Measurements from ENCODE around the gene SERTAD3.

DNA sequence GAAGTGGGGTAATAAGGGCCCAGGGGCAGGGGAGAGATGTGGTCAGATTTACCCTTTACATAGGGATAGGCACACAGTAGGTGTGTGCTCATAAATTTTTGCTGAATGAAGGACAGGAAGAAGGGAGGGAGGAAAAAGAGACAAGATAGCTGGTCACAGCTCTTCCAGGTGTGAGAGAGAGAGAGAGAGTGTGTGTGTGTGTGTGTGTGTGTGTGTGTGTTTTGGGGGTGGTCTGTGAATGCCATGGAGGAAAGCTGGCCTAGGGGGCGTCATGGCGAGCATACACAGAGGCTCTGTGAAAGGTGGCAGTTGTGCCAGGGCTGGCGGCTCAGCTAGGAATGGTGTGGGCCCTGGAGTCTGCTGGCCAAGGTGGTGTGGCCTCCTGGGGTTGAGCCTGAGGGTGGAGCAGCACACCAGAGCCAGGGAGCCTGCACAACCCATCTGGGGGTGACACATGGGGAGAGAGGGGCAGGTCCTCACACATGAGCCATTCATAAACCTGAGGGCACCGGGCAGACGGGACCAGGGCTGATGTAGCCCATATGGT lies 25.0 kb downstream of the SERTAD3 start:
- TF ChIP-seq RFX5 (IDR thresholded peaks at IDR 0.05) (no peak), CTCF (IDR thresholded peaks at IDR 0.05) (no peak), POLR2A (IDR thresholded peaks at IDR 0.05; ENCODE audit: low read length) (no peak), BHLHE40 (IDR thresholded peaks at IDR 0.05; ENCODE audit: low read depth, low read length) (no peak), CEBPB (IDR thresholded peaks at IDR 0.05) (no peak), POLR2AphosphoS2 (conservative IDR thresholded peaks at IDR 0.05; ENCODE audit: low read length) (no peak), CHD2 (IDR thresholded peaks at IDR 0.05; ENCODE audit: low read length, partially characterized antibody) (no peak), PHF8 (IDR thresholded peaks at IDR 0.05; ENCODE audit: borderline replicate concordance, low read depth) (no peak), JUN (IDR thresholded peaks at IDR 0.05) (no peak), HOXB5 (CRISPR knock-in tag; IDR thresholded peaks at IDR 0.05) (no peak), EP300 (IDR thresholded peaks at IDR 0.05) (no peak), MYC (IDR thresholded peaks at IDR 0.05; ENCODE audit: borderline replicate concordance, low read length) (no peak), RCOR1 (IDR thresholded peaks at IDR 0.05; ENCODE audit: low read depth, low read length) (no peak), REST (IDR thresholded peaks at IDR 0.05) (no peak)

Data from A549 (cell line).